Activated naive CD8-positive, alpha-beta T cell treated with anti-CD3 and anti-CD28 coated beads for 36 hours (primary cell): ENCODE results near the gene DLG3. TPM values are rescaled to one million over a fixed set of nuclear protein-coding genes. Genes with fewer than 3 reads are reported as not detected.
"Not testable (repeated sequence)": the region's sequence is repeated elsewhere in the genome, so short reads cannot be mapped to it uniquely, and the experiment has no call there.

Experiments used
- DNase-seq: peaks from one replicate; pipeline ENCODE4 v3.0.0; 2021
- H3K27ac Mint-ChIP-seq: one replicate; pipeline ENCODE4 v1.8.0; 2022; ENCODE audit warnings: mild to moderate bottlenecking, moderate library complexity, mixed read lengths
- H3K27me3 Mint-ChIP-seq: one replicate; pipeline ENCODE4 v1.8.0; 2022; ENCODE audit warnings: mild to moderate bottlenecking, mixed read lengths
- H3K36me3 Mint-ChIP-seq: one replicate; pipeline ENCODE4 v1.8.0; 2021; ENCODE audit warnings: mild to moderate bottlenecking, mixed read lengths
- H3K4me1 Mint-ChIP-seq: one replicate; pipeline ENCODE4 v1.8.0; 2021; ENCODE audit warnings: mixed read lengths
- H3K4me3 Mint-ChIP-seq: one replicate; pipeline ENCODE4 v1.8.0; 2022; ENCODE audit warnings: mild to moderate bottlenecking, moderate library complexity, mixed read lengths
- H3K9me3 Mint-ChIP-seq: one replicate; pipeline ENCODE4 v1.8.0; 2022; ENCODE audit warnings: mixed read lengths
- total RNA-seq, 2 experiments: library from RNA; stranded (reverse); gene quantifications; one replicate each; pipeline ENCODE4 v1.2.3, GENCODE V29; 2021

Gene DLG3
- 10 to 100 TPM; 22.8 to 25.8 TPM for total RNA-seq

- peak within 1 kb of the TSS; percentile 37 for H3K4me3 Mint-ChIP-seq
- peak; percentile 15 for DNase-seq
- H3K36me3 Mint-ChIP-seq: no peaks in the 10 kb centered on the region
- H3K27me3 Mint-ChIP-seq: peaks cover 39% of the 10 kb centered on the region
- H3K27ac Mint-ChIP-seq: no peak within 1 kb of the TSS
- H3K9me3 Mint-ChIP-seq: no peaks in the 10 kb centered on the region
- H3K4me1 Mint-ChIP-seq: peaks cover 6% of the 10 kb centered on the region
These were observed at the start of gene DLG3 for GRCh38 chrX:70444326-70444945. Gene DLG3, plus strand, starts transcription at chrX:70444835. Its CDS starts 367 bp downstream, at chrX:70445202.

GRCh38 chrX:70398899-70399298 lies 45.7 kb upstream of the DLG3 start:
- DNase-seq: no peak
- no peak overlapping the region for H3K4me3 Mint-ChIP-seq

GRCh38 chrX:70400181-70400580 lies 44.5 kb upstream of the DLG3 start:
- H3K36me3 Mint-ChIP-seq: peaks cover 32% of the 10 kb centered on the region
- not testable (repeated sequence) for H3K4me1 Mint-ChIP-seq, H3K4me3 Mint-ChIP-seq, H3K9me3 Mint-ChIP-seq, H3K27ac Mint-ChIP-seq, H3K27me3 Mint-ChIP-seq, DNase-seq

More at GRCh38 chrX:70398899-70399298, 45.7 kb upstream of the DLG3 start:
- Mint-ChIP-seq H3K4me1 (peaks cover 2% of the 10 kb centered on the region), H3K36me3 (peaks cover 30% of the 10 kb centered on the region), H3K27ac (peak overlapping the region; percentile 60), H3K9me3 (peaks cover 1% of the 10 kb centered on the region), H3K27me3 (no peaks in the 10 kb centered on the region)

GRCh38 chrX:70402721-70403120 lies 41.9 kb upstream of the DLG3 start:
- Mint-ChIP-seq H3K27me3 (no peaks in the 10 kb centered on the region), H3K4me1 (peaks cover 2% of the 10 kb centered on the region), H3K36me3 (peaks cover 22% of the 10 kb centered on the region), H3K9me3 (no peaks in the 10 kb centered on the region), H3K27ac (no peak overlapping the region), H3K4me3 (no peak overlapping the region)
- no peak for DNase-seq

GRCh38 chrX:70405003-70405402 lies 39.6 kb upstream of the DLG3 start:
- no peak for DNase-seq
- Mint-ChIP-seq H3K9me3 (no peaks in the 10 kb centered on the region), H3K27me3 (no peaks in the 10 kb centered on the region), H3K4me1 (no peaks in the 10 kb centered on the region), H3K36me3 (peaks cover 26% of the 10 kb centered on the region), H3K27ac (no peak overlapping the region), H3K4me3 (no peak overlapping the region)

GRCh38 chrX:70410921-70411320 lies 33.7 kb upstream of the DLG3 start:
- Mint-ChIP-seq H3K36me3 (peaks cover 7% of the 10 kb centered on the region), H3K27me3 (no peaks in the 10 kb centered on the region), H3K4me3 (no peak overlapping the region), H3K4me1 (no peaks in the 10 kb centered on the region), H3K9me3 (no peaks in the 10 kb centered on the region), H3K27ac (no peak overlapping the region)
- no peak for DNase-seq

GRCh38 chrX:70411475-70411874 lies 33.2 kb upstream of the DLG3 start:
- H3K27me3 Mint-ChIP-seq: no peaks in the 10 kb centered on the region
- no peak for DNase-seq
- no peaks in the 10 kb centered on the region for H3K9me3 Mint-ChIP-seq
- no peaks in the 10 kb centered on the region for H3K4me1 Mint-ChIP-seq
- H3K36me3 Mint-ChIP-seq: peaks cover 7% of the 10 kb centered on the region
- H3K27ac Mint-ChIP-seq: no peak overlapping the region
- H3K4me3 Mint-ChIP-seq: no peak overlapping the region

GRCh38 chrX:70421618-70422017 lies 23.0 kb upstream of the DLG3 start:
- no peak for DNase-seq
- Mint-ChIP-seq H3K36me3 (peaks cover 2% of the 10 kb centered on the region), H3K27me3 (peaks cover 3% of the 10 kb centered on the region), H3K9me3 (no peaks in the 10 kb centered on the region), H3K4me3 (no peak overlapping the region), H3K27ac (no peak overlapping the region), H3K4me1 (no peaks in the 10 kb centered on the region)

- H3K27ac Mint-ChIP-seq: no peak within 1 kb of the TSS
- H3K4me3 Mint-ChIP-seq: no peak within 1 kb of the TSS
- peaks cover 3% of the 10 kb centered on the region for H3K27me3 Mint-ChIP-seq
- no peaks in the 10 kb centered on the region for H3K4me1 Mint-ChIP-seq
- no peak for DNase-seq
- peaks cover 2% of the 10 kb centered on the region for H3K36me3 Mint-ChIP-seq
- no peaks in the 10 kb centered on the region for H3K9me3 Mint-ChIP-seq
These were observed 21.7 kb upstream of the DLG3 start, which contains the start of gene GDPD2 for GRCh38 chrX:70422851-70423341. Gene GDPD2, plus strand, starts transcription at chrX:70423314. Its CDS starts 1,671 bp downstream, at chrX:70424985.

- no peaks in the 10 kb centered on the region for H3K9me3 Mint-ChIP-seq
- H3K36me3 Mint-ChIP-seq: peaks cover 2% of the 10 kb centered on the region
- H3K4me3 Mint-ChIP-seq: no peak overlapping the region
- H3K4me1 Mint-ChIP-seq: no peaks in the 10 kb centered on the region
- peaks cover 3% of the 10 kb centered on the region for H3K27me3 Mint-ChIP-seq
- no peak for DNase-seq
- H3K27ac Mint-ChIP-seq: no peak overlapping the region
These were observed 20.5 kb upstream of the DLG3 start for GRCh38 chrX:70423936-70424675.

- Mint-ChIP-seq H3K27me3 (peaks cover 3% of the 10 kb centered on the region), H3K4me1 (no peaks in the 10 kb centered on the region)
- no peak for DNase-seq
These were observed 19.8 kb upstream of the DLG3 start for GRCh38 chrX:70424801-70425200.

GRCh38 chrX:70426286-70427278 lies 18.1 kb upstream of the DLG3 start:
- DNase-seq: no peak
- Mint-ChIP-seq H3K4me3 (no peak overlapping the region), H3K27ac (no peak overlapping the region), H3K4me1 (no peaks in the 10 kb centered on the region), H3K9me3 (no peaks in the 10 kb centered on the region), H3K27me3 (peaks cover 3% of the 10 kb centered on the region), H3K36me3 (no peaks in the 10 kb centered on the region)

More at GRCh38 chrX:70424801-70425200, 19.8 kb upstream of the DLG3 start:
- Mint-ChIP-seq H3K27ac (no peak overlapping the region), H3K4me3 (no peak overlapping the region), H3K36me3 (peaks cover 2% of the 10 kb centered on the region), H3K9me3 (no peaks in the 10 kb centered on the region)

GRCh38 chrX:70427365-70427764 lies 17.3 kb upstream of the DLG3 start:
- no peaks in the 10 kb centered on the region for H3K4me1 Mint-ChIP-seq
- no peak for DNase-seq
- no peaks in the 10 kb centered on the region for H3K9me3 Mint-ChIP-seq
- H3K4me3 Mint-ChIP-seq: no peak overlapping the region
- no peaks in the 10 kb centered on the region for H3K36me3 Mint-ChIP-seq
- no peak overlapping the region for H3K27ac Mint-ChIP-seq
- H3K27me3 Mint-ChIP-seq: peaks cover 3% of the 10 kb centered on the region

GRCh38 chrX:70429759-70430158 lies 14.9 kb upstream of the DLG3 start:
- Mint-ChIP-seq H3K36me3 (no peaks in the 10 kb centered on the region), H3K4me1 (peaks cover 6% of the 10 kb centered on the region), H3K9me3 (no peaks in the 10 kb centered on the region), H3K27ac (no peak overlapping the region), H3K27me3 (no peaks in the 10 kb centered on the region), H3K4me3 (no peak overlapping the region)
- no peak for DNase-seq
